Gastroesophageal sphincter (tissue), 3 donors: ENCODE results near the gene GRAMD2B.

ENCODE experiments used
- CTCF ChIP-seq, 4 experiments: fragments of 200-600 bp in 2 of 4; fragments of 450-650 bp in 2 of 4; sonication (generic) in 1 of 4; IDR thresholded peaks; one replicate each; pipeline ENCODE4 v1.5.1; 2017 to 2019; ENCODE audit warnings: antibody characterized with exemption in 4 of 4, mild to moderate bottlenecking in 2 of 4, moderate library complexity in 2 of 4
- EP300 ChIP-seq: sonication (generic); formaldehyde crosslinking; IDR thresholded peaks from one replicate; pipeline ENCODE4 v1.6.1; 2017; ENCODE audit warnings: antibody characterized with exemption, mild to moderate bottlenecking
- POLR2A ChIP-seq, 2 donors: fragments of 450-650 bp; IDR thresholded peaks; one replicate each; pipeline ENCODE4 v1.6.1; 2017; ENCODE audit warnings: antibody characterized with exemption in 2 of 2, mild to moderate bottlenecking in 2 of 2, moderate library complexity in 1 of 2

- TF ChIP-seq CTCF (IDR thresholded peaks at IDR 0.05): no peak
- TF ChIP-seq EP300: no peak
- no peak for TF ChIP-seq POLR2A (IDR thresholded peaks at IDR 0.05)
Measured at GRCh38 chr5:126395198-126395597, 28.0 kb upstream of the GRAMD2B start.
